Stimulated activated CD8-positive, alpha-beta memory T cell treated with anti-CD3 and anti-CD28 coated beads, Interleukin-4, amount 100 ng/mL, for 1 hour (primary cell): ENCODE measurements around the gene DNAJC1.
"Not testable (repeated sequence)": the region's sequence is repeated elsewhere in the genome, so short reads cannot be mapped to it uniquely, and the experiment has no call there.

Source experiments
- DNase-seq, 2 donors: peaks; one replicate each; pipeline ENCODE4 v3.0.0-alpha.2; 2020; ENCODE audit warnings: low read depth in 2 of 2, low spot score in 1 of 2

The DNAJC1 gene

GRCh38 chr10:21830037-21830436, 173.5 kb downstream of the DNAJC1 start:
- no peak for DNase-seq

DNA sequence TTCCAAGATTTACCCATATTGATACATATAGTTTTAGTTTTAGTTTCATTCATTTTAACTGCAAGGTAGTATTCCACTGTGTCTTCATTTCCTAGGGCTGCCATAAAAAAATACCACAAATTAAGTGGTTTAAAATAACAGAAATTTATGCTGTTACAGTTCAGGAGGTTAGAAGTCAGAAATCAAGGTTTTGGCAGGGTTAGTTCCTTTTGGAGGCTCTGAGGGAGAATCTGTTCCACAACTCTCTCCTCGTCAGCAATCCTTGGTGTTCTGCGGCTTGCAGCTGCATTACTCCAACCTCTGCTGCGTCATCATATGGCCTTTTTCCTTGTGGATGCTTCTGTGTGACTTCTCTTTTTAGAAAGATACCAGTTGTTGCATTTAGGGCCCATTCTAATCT, 176.2 kb downstream of the DNAJC1 start:
- DNase-seq = no peak

DNA sequence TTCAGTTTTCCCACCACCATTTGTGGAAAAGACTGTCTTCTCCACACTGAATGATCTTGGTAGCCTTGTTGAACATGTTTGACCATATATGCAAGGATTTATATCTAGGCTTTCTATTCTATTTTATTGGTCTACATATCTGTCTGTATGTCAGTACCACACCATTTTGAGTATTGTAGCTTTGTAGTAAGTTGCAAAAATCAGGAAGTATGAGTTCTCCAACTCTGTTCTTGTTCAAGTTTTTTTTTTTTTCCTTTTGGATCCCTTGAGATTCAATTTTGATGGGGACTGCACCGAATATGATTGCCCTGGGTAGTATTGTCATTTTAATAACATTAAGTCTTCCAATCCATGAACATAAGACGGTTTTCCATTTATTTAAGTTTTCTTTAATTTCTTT, 176.8 kb downstream of the DNAJC1 start:
- no peak for DNase-seq

GRCh38 chr10:21825345-21825744, 178.2 kb downstream of the DNAJC1 start:
- DNase-seq = no peak

- DNase-seq = no peak
These were observed 179.1 kb downstream of the DNAJC1 start for GRCh38 chr10:21824409-21824808.

GRCh38 chr10:21823617-21824016, 179.9 kb downstream of the DNAJC1 start:
- no peak for DNase-seq

DNA sequence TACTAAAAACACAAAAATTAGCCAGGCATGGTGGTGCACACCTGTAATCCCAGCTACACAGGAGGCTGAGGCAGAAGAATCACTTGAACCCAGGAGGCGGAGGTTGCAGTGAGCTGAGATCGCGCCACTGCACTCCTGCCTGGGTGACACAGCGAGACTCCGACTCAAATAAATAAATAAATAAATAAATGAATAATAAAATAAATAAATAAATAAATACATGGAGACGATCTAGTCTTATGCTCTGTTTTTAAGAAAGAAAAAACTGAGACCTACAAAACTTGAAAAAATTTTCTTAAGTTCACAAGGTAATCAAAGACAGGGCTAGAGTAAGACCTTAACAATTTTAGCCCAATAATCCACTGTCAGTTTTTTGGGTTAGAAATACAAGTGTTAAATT, 181.3 kb downstream of the DNAJC1 start:
- DNase-seq = not testable (repeated sequence)

DNA sequence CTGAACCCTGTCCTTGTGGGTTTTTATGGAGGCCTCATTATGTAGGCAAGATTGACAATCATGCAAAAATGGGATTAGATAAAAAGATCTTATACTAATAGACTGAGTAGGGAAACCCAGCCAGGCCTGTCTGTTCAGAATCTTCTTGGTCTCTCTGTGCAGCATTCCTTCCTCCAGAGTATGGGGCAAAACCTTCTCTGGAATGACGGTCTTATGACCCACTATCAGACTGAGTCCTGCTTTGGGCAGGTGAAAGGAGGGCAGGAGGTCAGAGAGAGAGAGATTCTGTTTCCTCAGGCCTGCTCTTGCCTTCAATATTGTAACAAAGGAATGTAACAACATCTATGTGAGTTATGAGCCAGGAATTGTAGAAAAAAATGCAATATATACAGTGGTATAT, 182.6 kb downstream of the DNAJC1 start:
- no peak for DNase-seq

- DNase-seq = not testable (repeated sequence)
These were observed 185.1 kb downstream of the DNAJC1 start for GRCh38 chr10:21818416-21818815.

DNA sequence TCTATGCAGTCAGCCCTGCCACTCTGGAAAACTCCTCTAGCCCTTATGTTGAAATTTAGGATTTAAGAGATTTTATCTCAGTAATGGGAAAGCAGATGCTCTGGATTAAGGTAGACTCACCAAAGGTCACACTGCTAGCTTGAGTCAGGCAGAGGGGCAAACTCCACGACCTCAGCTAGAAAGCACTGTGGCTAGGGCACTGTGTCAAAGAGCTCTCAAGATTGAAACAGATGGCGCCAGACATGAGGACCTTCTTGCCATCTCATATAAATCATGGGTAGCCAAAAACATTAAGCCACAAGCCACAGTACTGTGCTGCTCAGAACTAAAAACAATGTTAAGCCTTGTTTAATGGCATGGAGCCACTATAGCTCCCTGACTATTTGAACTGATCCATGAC, 188.7 kb downstream of the DNAJC1 start:
- no peak for DNase-seq

- DNase-seq = no peak
These were observed 189.6 kb downstream of the DNAJC1 start for GRCh38 chr10:21813946-21814345.

- DNase-seq = no peak
These were observed 192.3 kb downstream of the DNAJC1 start for GRCh38 chr10:21811245-21811585.

GRCh38 chr10:21810582-21811244, 192.8 kb downstream of the DNAJC1 start:
- DNase-seq = no peak

GRCh38 chr10:21808550-21808949, 195.0 kb downstream of the DNAJC1 start:
- DNase-seq = no peak

DNA sequence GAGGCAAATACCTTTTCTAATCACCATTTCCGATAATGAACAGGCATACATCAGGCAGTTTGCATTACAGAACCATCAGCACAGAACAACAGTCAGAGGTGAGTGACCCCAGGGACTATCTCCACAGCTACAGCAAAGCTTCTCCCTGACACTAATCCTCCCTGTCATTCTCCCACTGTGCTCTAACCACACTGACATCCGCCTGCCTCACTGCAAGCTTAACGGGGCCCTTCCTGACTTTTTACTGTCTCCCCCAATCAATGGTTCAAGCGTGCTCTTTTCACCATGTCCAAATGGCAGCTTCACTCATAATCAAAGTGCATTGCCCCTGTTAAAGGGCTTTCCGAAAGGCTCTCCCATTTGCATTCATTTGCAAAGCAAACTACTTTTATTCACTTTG, 196.3 kb downstream of the DNAJC1 start:
- no peak for DNase-seq

- no peak for DNase-seq
These were observed 200.2 kb downstream of the DNAJC1 start for GRCh38 chr10:21803374-21803773.

DNA sequence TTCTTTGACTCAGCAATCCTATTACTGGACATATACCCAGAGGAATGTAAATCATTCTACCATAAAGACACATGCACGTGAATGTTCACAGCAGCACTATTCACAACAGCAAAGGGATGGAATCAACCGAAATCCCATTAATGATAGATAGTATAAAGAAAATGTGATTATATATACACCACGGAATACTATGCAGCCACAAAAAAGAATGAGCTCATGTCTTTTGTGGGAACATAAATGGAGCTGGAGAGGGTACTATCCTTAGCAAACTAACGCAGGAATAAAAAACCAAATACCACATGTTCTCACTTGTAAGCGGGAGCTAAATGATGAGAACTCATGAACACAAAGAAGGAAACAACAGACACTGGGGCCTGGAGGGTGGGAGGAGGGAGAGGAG, 201.9 kb downstream of the DNAJC1 start:
- no peak for DNase-seq

DNA sequence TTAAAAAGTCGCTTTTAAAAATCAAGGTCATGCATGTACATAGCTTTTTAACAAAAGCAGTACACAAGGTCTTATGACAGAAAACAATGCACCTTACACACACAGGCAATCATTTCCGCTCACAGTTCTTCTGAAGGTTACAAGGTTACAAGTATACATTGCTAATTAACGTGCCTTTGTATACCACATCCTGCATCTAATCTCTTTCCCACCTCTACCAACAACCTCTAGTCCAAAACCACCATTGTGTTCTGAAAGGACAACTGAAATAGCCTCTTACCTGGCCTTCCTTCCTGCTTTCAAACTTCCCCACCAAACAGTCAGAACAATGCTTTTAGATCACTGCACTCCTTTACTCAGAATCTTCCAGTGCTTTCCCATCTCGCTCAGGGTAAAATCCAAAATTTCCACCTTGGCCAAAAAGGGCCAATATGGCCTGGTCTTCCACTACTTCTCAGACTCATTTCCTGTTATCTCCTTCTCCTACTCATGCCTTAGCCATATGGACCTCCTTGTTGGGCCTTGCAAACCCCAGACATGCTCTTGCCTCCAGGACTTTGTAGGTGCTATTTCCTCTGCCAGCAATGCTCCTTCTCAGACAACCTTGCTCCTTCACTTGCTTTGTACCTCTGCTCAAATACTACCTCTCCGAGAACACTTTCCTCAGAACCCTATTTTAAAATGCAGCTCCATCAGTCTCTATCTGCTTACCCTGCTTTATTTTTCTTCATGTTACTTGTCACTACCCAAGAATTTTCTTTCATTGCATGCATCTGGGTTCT, 205.4 kb downstream of the DNAJC1 start:
- DNase-seq = no peak

- DNase-seq = no peak
These were observed 206.0 kb downstream of the DNAJC1 start for GRCh38 chr10:21797533-21797932.

DNA sequence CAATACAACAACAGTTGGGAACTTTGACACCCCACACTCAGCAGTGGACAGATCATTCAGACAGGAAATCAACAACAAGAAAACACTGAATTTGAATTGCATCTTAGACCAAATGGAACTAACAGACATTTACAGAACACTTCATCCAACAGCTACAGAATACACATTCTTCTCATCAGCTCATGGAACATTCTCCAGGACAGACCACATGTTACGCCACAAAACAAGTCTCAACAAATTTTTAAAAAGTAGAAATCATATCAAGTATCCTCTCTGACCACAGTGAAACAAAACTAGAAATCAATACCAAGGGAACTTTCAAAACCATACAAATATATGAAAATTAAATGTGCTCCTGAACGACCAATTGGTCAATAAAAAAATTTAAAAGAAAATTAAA, 212.3 kb downstream of the DNAJC1 start:
- DNase-seq = no peak

DNA sequence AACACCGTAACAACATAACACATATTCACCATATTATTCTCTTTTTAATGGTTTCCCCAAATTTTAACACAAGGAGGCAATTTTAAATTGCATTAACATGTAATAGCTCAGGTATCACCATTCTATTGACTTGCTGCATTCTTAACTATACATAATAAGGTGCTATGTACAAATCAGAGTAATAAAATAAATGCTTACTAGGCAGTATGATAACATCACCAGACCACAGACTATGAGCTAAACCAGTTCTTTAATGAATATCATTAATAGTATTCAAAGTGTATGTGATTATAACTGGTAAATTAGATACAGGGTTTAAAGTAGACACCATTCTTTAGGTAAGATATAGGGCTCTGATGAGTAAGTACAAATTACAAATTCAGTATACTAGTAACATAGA, 226.6 kb downstream of the DNAJC1 start:
- DNase-seq = no peak

DNA sequence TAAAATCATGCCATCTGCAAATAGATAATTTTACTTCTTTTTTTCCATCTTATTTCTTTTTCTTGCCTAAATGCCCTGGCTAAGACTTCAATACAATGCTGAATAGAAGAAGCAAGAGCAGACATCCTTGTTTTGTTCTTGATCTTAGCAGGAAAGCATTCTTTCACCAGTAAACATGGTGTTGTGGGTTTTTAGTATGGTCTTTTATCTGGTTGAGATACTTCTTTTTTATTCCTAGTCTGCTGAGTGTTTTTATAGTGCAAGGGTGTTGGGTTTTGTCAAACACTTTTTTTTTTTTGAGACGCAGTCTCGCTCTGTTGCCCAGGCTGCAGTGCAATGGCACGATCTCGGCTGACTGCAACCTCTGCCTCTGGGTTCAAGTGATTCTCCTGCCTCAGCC, 232.3 kb downstream of the DNAJC1 start:
- DNase-seq = no peak

DNA sequence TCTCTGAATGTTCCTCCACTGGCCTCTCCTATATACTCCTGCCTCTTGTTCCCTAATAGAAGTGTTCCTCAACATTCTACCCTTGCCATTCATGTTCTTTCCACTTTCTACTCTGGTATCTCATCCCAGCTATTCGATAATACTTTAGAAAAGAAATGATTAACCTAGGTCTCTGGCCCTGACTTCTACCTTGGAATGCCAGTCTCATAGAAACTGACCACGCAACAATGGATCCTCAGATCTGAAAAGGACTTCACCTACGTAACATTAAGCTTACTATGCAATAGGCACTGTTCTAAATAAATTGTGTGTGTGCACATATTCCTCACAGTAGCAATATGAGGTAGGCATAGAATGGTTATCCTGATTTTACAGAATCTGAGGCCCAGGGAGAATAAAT, 234.5 kb downstream of the DNAJC1 start:
- DNase-seq = no peak
